Lower lobe of right lung (tissue), 2 donors: ENCODE results near the gene GRIK5. TPM values are rescaled to one million over a fixed set of nuclear protein-coding genes. Genes with fewer than 3 reads are reported as not detected.

Experiments used
- ATAC-seq, 2 donors: fragments of 200-7000 bp; cut with Tn5 transposase; one replicate each; pipeline ENCODE4 v1.9.1; 2020 to 2022; ENCODE audit warnings: mild to moderate bottlenecking in 2 of 2, moderate library complexity in 2 of 2
- DNase-seq: peaks from one replicate; pipeline ENCODE4 v3.0.0-alpha.2; 2020
- H3K27ac ChIP-seq: fragments of 200-600 bp; one replicate; pipeline ENCODE4 v1.8.0; 2022
- H3K27me3 ChIP-seq: fragments of 200-600 bp; one replicate; pipeline ENCODE4 v1.8.0; 2022; ENCODE audit warnings: low read depth
- H3K36me3 ChIP-seq: fragments of 200-600 bp; one replicate; pipeline ENCODE4 v1.8.0; 2022; ENCODE audit warnings: mild to moderate bottlenecking
- H3K4me1 ChIP-seq: fragments of 200-600 bp; one replicate; pipeline ENCODE4 v1.8.0; 2022
- H3K4me3 ChIP-seq: fragments of 200-600 bp; one replicate; pipeline ENCODE4 v1.8.0; 2022; ENCODE audit warnings: mild to moderate bottlenecking
- H3K9me3 ChIP-seq: fragments of 200-600 bp; one replicate; pipeline ENCODE4 v1.8.0; 2022
- intact Hi-C: fragments of 100-400 bp; cut with DNase I; formaldehyde crosslinking; loops from one replicate; pipeline ENCODE4 v1.11.0; 2022
- total RNA-seq: library from RNA; stranded (reverse); fragmentation: NEBNext Ultra II Directional; extraction: Animal tissue kit (Norgen Biotek cat#: 25700); gene quantifications from one replicate; pipeline ENCODE4 v1.2.1, GENCODE V29; 2021
- TF ChIP-seq, protein P1 (sequence below): fragments of 200-600 bp; IDR thresholded peaks from one replicate; pipeline ENCODE4 v1.8.0; 2022; ENCODE audit warnings: antibody characterized with exemption, mild to moderate bottlenecking
- donor health status: DM: no; HTN: yes; CAD: no; lungs with severe emphysema.

Gene GRIK5
- total RNA-seq, 1 donor from 2014 or later = 0.41 TPM

- Histone ChIP-seq H3K27ac (no peak overlapping the region), H3K36me3 (peaks cover 15% of the 10 kb centered on the region), H3K4me3 (no peak overlapping the region), H3K27me3 (no peaks in the 10 kb centered on the region), H3K9me3 (no peaks in the 10 kb centered on the region), H3K4me1 (peaks cover 20% of the 10 kb centered on the region)
- TF ChIP-seq, protein P1, sequence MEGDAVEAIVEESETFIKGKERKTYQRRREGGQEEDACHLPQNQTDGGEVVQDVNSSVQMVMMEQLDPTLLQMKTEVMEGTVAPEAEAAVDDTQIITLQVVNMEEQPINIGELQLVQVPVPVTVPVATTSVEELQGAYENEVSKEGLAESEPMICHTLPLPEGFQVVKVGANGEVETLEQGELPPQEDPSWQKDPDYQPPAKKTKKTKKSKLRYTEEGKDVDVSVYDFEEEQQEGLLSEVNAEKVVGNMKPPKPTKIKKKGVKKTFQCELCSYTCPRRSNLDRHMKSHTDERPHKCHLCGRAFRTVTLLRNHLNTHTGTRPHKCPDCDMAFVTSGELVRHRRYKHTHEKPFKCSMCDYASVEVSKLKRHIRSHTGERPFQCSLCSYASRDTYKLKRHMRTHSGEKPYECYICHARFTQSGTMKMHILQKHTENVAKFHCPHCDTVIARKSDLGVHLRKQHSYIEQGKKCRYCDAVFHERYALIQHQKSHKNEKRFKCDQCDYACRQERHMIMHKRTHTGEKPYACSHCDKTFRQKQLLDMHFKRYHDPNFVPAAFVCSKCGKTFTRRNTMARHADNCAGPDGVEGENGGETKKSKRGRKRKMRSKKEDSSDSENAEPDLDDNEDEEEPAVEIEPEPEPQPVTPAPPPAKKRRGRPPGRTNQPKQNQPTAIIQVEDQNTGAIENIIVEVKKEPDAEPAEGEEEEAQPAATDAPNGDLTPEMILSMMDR = no peak
- DNase-seq (no peak), ATAC-seq (no peak)
- intact Hi-C loops = no loop called here
These were observed 114.5 kb downstream of the GRIK5 start for GRCh38 chr19:41955521-41955920.

- Histone ChIP-seq H3K9me3 (no peaks in the 10 kb centered on the region), H3K27me3 (no peaks in the 10 kb centered on the region), H3K27ac (no peak overlapping the region), H3K4me1 (no peaks in the 10 kb centered on the region), H3K36me3 (peaks cover 13% of the 10 kb centered on the region), H3K4me3 (no peak overlapping the region)
- DNase-seq = peak; percentile 81
- peak; percentile 82 to 84 for ATAC-seq
- TF ChIP-seq, protein P1 = peak; percentile 99
- intact Hi-C loops = no loop called here
These were observed 118.3 kb downstream of the GRIK5 start for GRCh38 chr19:41951686-41952172.

Other genes starting within 250 kb of the GRIK5 start
- gene LYPD4, start 225.5 kb downstream of the GRIK5 start, total RNA-seq = not detected
- not detected for gene DMRTC2, start 225.2 kb downstream of the GRIK5 start, total RNA-seq
- 1,736 TPM for gene RPS19, start 210.0 kb downstream of the GRIK5 start, total RNA-seq
- 1.2 TPM for gene CD79A, start 192.9 kb downstream of the GRIK5 start, total RNA-seq
- gene ARHGEF1, start 187.0 kb downstream of the GRIK5 start, total RNA-seq = 206 TPM
- 0.41 TPM for gene ERFL, start 141.8 kb downstream of the GRIK5 start, total RNA-seq
- 132 TPM for gene RABAC1, start 110.9 kb downstream of the GRIK5 start, total RNA-seq
- gene ATP1A3, start 76.0 kb downstream of the GRIK5 start, total RNA-seq = 0.97 TPM
- gene ZNF574, start 6.0 kb upstream of the GRIK5 start, total RNA-seq = 11.8 TPM
- 6.1 TPM for gene POU2F2, start 62.2 kb upstream of the GRIK5 start, total RNA-seq
- gene DEDD2, start 147.5 kb upstream of the GRIK5 start, total RNA-seq = 35.6 TPM
- gene ZNF526, start 150.1 kb upstream of the GRIK5 start, total RNA-seq = 11.7 TPM
- 39.8 TPM for gene GSK3A, start 172.4 kb upstream of the GRIK5 start, total RNA-seq
- 35.8 TPM for gene ERF, start 184.9 kb upstream of the GRIK5 start, total RNA-seq
- gene CIC, start 199.0 kb upstream of the GRIK5 start, total RNA-seq = 67.9 TPM
- 0.71 TPM for gene PRR19, start 231.9 kb upstream of the GRIK5 start, total RNA-seq
- 13.4 TPM for gene PAFAH1B3, start 232.4 kb upstream of the GRIK5 start, total RNA-seq
- gene TMEM145, start 243.1 kb upstream of the GRIK5 start, total RNA-seq = not detected